Right lung (tissue), 5 donors: Measurements from ENCODE around the gene RHNO1. TPM values are rescaled to one million over a fixed set of nuclear protein-coding genes. Genes with fewer than 3 reads are reported as not detected.

ENCODE experiments used
- DNase-seq, 2 donors: peaks; one replicate each; pipeline ENCODE4 v3.0.0-alpha.2; 2013
- polyA plus RNA-seq, 5 donors: library from polyadenylated mRNA; unstranded; fragments of 120-200 nt; gene quantifications; one replicate each; pipeline versions ENCODE4 v1.2.1 to v1.2.3, GENCODE V29; 2013; ENCODE audit warnings: inconsistent platforms in 1 of 5, low replicate concordance in 1 of 5; ENCODE audit not compliant: insufficient read length in 5 of 5, insufficient read depth in 1 of 5

Gene RHNO1
- polyA plus RNA-seq, 5 donors = 34.4 to 42.5 (median 41.5) TPM

- no peak for DNase-seq
These were observed 18.0 kb downstream of the RHNO1 start for GRCh38 chr12:2895051-2895451.

- no peak for DNase-seq
These were observed 18.5 kb downstream of the RHNO1 start for GRCh38 chr12:2895511-2895910.

- no peak for DNase-seq
These were observed 20.4 kb downstream of the RHNO1 start for GRCh38 chr12:2897418-2897817.

GRCh38 chr12:2900642-2901041 is 23.6 kb downstream of the RHNO1 start:
- DNase-seq = no peak

GRCh38 chr12:2902272-2902880 is 25.4 kb downstream of the RHNO1 start:
- DNase-seq = peak; percentile 34 to 60

GRCh38 chr12:2904260-2904659 is 27.2 kb downstream of the RHNO1 start:
- no peak for DNase-seq

GRCh38 chr12:2912216-2912575 is 35.2 kb downstream of the RHNO1 start:
- DNase-seq = no peak

GRCh38 chr12:2919249-2919648 is 42.2 kb downstream of the RHNO1 start:
- no peak for DNase-seq

GRCh38 chr12:2922329-2922728 is 45.3 kb downstream of the RHNO1 start:
- no peak for DNase-seq

- no peak for DNase-seq
These were observed 46.0 kb downstream of the RHNO1 start for GRCh38 chr12:2923057-2923456.

GRCh38 chr12:2924019-2924418 is 47.0 kb downstream of the RHNO1 start:
- DNase-seq = no peak

GRCh38 chr12:2925322-2925995 is 48.4 kb downstream of the RHNO1 start:
- DNase-seq = no peak

GRCh38 chr12:2930865-2931264 is 53.8 kb downstream of the RHNO1 start:
- no peak for DNase-seq

- DNase-seq = no peak
These were observed 56.6 kb downstream of the RHNO1 start for GRCh38 chr12:2933586-2933985.

- DNase-seq = no peak
These were observed 57.3 kb downstream of the RHNO1 start for GRCh38 chr12:2934371-2934770.

- no peak for DNase-seq
These were observed 59.3 kb downstream of the RHNO1 start for GRCh38 chr12:2936301-2936700.

GRCh38 chr12:2937500-2937899 is 60.5 kb downstream of the RHNO1 start:
- no peak for DNase-seq

Other genes with a start within 250 kb of the RHNO1 start
- 100 to 1,000 TPM in 1 of 5 donors, 10 to 100 TPM in 4; 74.6 to 104 (median 90.2) TPM for gene FKBP4, start 82.3 kb upstream of the RHNO1 start, polyA plus RNA-seq
- 10 to 100 TPM; 62.0 to 78.9 (median 71.5) TPM for gene ITFG2, start 64.6 kb upstream of the RHNO1 start, polyA plus RNA-seq
- 1 to 10 TPM; 5.2 to 8.3 (median 5.9) TPM for gene NRIP2, start 42.2 kb upstream of the RHNO1 start, polyA plus RNA-seq
- 1 to 10 TPM; 1.7 to 4.4 (median 2.6) TPM for gene TEX52, start 20.2 kb upstream of the RHNO1 start, polyA plus RNA-seq
- 10 to 100 TPM; 24.6 to 45.3 (median 32.0) TPM for gene FOXM1, start within 50 bp of the RHNO1 start, polyA plus RNA-seq
- 10 to 100 TPM; 34.9 to 40.2 (median 35.9) TPM for gene TULP3, start 13.7 kb downstream of the RHNO1 start, polyA plus RNA-seq
- 10 to 100 TPM; 11.6 to 15.6 (median 12.7) TPM for gene TEAD4, start 82.2 kb downstream of the RHNO1 start, polyA plus RNA-seq
- gene TSPAN9, start 200.2 kb downstream of the RHNO1 start, polyA plus RNA-seq = 100 to 1,000 TPM in 1 of 5 donors, 10 to 100 TPM in 4; 81.2 to 102 (median 91.2) TPM